Mesothelial cell of epicardium (in vitro differentiated cells): ENCODE data around the gene EIF2B2. TPM values are rescaled to one million over a fixed set of nuclear protein-coding genes. Genes with fewer than 3 reads are reported as not detected.
"Not testable (repeated sequence)": the region's sequence is repeated elsewhere in the genome, so short reads cannot be mapped to it uniquely, and the experiment has no call there.

Source experiments
- DNase-seq, 2 experiments: peaks; one replicate each; pipeline ENCODE4 v3.0.0; 2021; ENCODE audit warnings: low spot score in 2 of 2; ENCODE audit not compliant: unreplicated experiment in 2 of 2
- H3K27ac Mint-ChIP-seq: 2 replicates; pipeline ENCODE4 v1.8.0; 2021; ENCODE audit warnings: mixed read lengths
- H3K27me3 Mint-ChIP-seq: 2 replicates; pipeline ENCODE4 v1.8.0; 2021; ENCODE audit warnings: low read depth, mixed read lengths
- H3K36me3 Mint-ChIP-seq: 2 replicates; pipeline ENCODE4 v1.8.0; 2021; ENCODE audit warnings: mixed read lengths
- H3K4me1 Mint-ChIP-seq: 2 replicates; pipeline ENCODE4 v1.8.0; 2021; ENCODE audit warnings: mixed read lengths
- H3K4me3 Mint-ChIP-seq: 2 replicates; pipeline ENCODE4 v1.8.0; 2021; ENCODE audit warnings: mild to moderate bottlenecking, moderate library complexity, mixed read lengths
- H3K9me3 Mint-ChIP-seq: 2 replicates; pipeline ENCODE4 v1.8.0; 2021; ENCODE audit warnings: mixed read lengths
- CTCF ChIP-seq: fragments of 200-600 bp; sonication (generic); IDR thresholded peaks from one replicate; pipeline ENCODE4 v1.5.0; 2021; ENCODE audit warnings: antibody characterized with exemption; ENCODE audit not compliant: unreplicated experiment
- total RNA-seq: library from RNA; stranded (reverse); gene quantifications from 3 replicates; pipeline ENCODE4 v1.2.1, GENCODE V29; 2021

The EIF2B2 gene
- total RNA-seq, 1 donor from 2014 or later, result 33.9 TPM

GRCh38 chr14:74985806-74986205, 16.9 kb upstream of the EIF2B2 start:
- H3K9me3 Mint-ChIP-seq, result no peaks in the 10 kb centered on the region
- H3K36me3 Mint-ChIP-seq, result no peaks in the 10 kb centered on the region
- no peaks in the 10 kb centered on the region for H3K27me3 Mint-ChIP-seq
- no peak overlapping the region for H3K4me3 Mint-ChIP-seq
- no peak for TF ChIP-seq CTCF
- no peak for DNase-seq
- H3K27ac Mint-ChIP-seq, result no peak overlapping the region
- peaks cover 12% of the 10 kb centered on the region for H3K4me1 Mint-ChIP-seq

GRCh38 chr14:74988131-74988530, 14.6 kb upstream of the EIF2B2 start:
- H3K27me3 Mint-ChIP-seq, result no peaks in the 10 kb centered on the region
- H3K4me1 Mint-ChIP-seq, result peaks cover 2% of the 10 kb centered on the region
- no peak overlapping the region for H3K27ac Mint-ChIP-seq
- H3K4me3 Mint-ChIP-seq, result no peak overlapping the region
- H3K36me3 Mint-ChIP-seq, result no peaks in the 10 kb centered on the region
- no peaks in the 10 kb centered on the region for H3K9me3 Mint-ChIP-seq
- no peak for DNase-seq
- TF ChIP-seq CTCF, result no peak

GRCh38 chr14:74988993-74989392, 13.7 kb upstream of the EIF2B2 start:
- H3K27me3 Mint-ChIP-seq, result no peaks in the 10 kb centered on the region
- no peaks in the 10 kb centered on the region for H3K9me3 Mint-ChIP-seq
- no peak for TF ChIP-seq CTCF
- H3K4me1 Mint-ChIP-seq, result peaks cover 2% of the 10 kb centered on the region
- no peak overlapping the region for H3K27ac Mint-ChIP-seq
- no peak for DNase-seq
- no peaks in the 10 kb centered on the region for H3K36me3 Mint-ChIP-seq
- no peak overlapping the region for H3K4me3 Mint-ChIP-seq

GRCh38 chr14:74994182-74994581, 8.5 kb upstream of the EIF2B2 start:
- not testable (repeated sequence) for H3K27ac Mint-ChIP-seq, H3K27me3 Mint-ChIP-seq, H3K36me3 Mint-ChIP-seq, H3K4me3 Mint-ChIP-seq, H3K9me3 Mint-ChIP-seq, DNase-seq, H3K4me1 Mint-ChIP-seq

GRCh38 chr14:74995781-74996180, 6.9 kb upstream of the EIF2B2 start:
- H3K4me3 Mint-ChIP-seq, H3K36me3 Mint-ChIP-seq, H3K9me3 Mint-ChIP-seq, H3K27me3 Mint-ChIP-seq, H3K27ac Mint-ChIP-seq, DNase-seq, H3K4me1 Mint-ChIP-seq: not testable (repeated sequence)

GRCh38 chr14:75001261-75001660, 1.5 kb upstream of the EIF2B2 start:
- DNase-seq, result no peak

More at GRCh38 chr14:75001261-75001660, 1.5 kb upstream of the EIF2B2 start:
- peaks cover 5% of the 10 kb centered on the region for H3K9me3 Mint-ChIP-seq
- no peak for TF ChIP-seq CTCF
- peaks cover 13% of the 10 kb centered on the region for H3K36me3 Mint-ChIP-seq
- H3K4me1 Mint-ChIP-seq, result peaks cover 22% of the 10 kb centered on the region
- H3K27ac Mint-ChIP-seq, result no peak overlapping the region
- H3K4me3 Mint-ChIP-seq, result no peak overlapping the region
- H3K27me3 Mint-ChIP-seq, result no peaks in the 10 kb centered on the region
